ENCODE results near the gene LY6G6F. TPM values are rescaled to one million over a fixed set of nuclear protein-coding genes. Genes with fewer than 3 reads are reported as not detected.
A peak's percentile ranks its signal among the peaks of the same experiment; 100 is the strongest.

The LY6G6F gene
- total and polyA plus RNA-seq, 2 donors (not counting 1 experiment from before 2014, with no cell fraction given): not detected

- Histone ChIP-seq H2AFZ (ENCODE audit: insufficient read depth, low read depth, low read length, poor library complexity, severe bottlenecking) (peak within 1 kb of the TSS; percentile 64), H3K4me1 (ENCODE audit: control insufficient read depth in 2 of 2, insufficient read depth in 2 of 2, low read length in 2 of 2) (peaks cover 31 to 39% of the 10 kb centered on the region in 2 donors), H3K79me2 (ENCODE audit: control insufficient read depth, insufficient read depth, low read length) (peaks cover 5% of the 10 kb centered on the region), H3K4me3 (ENCODE audit: control extremely low read depth in 1 of 5, extremely low read depth in 1 of 5, insufficient read depth in 1 of 5, low read depth in 2 of 5, low read length in 4 of 5) (peak within 1 kb of the TSS in 2 of 5 experiments; percentile 8 to 12), H3K9ac (ENCODE audit: low read length) (no peak within 1 kb of the TSS), H3K27me3 (replicated peaks in 1 of 4; ENCODE audit: control extremely low read depth in 1 of 4, control insufficient read depth in 3 of 4, insufficient read depth in 4 of 4, low read length in 3 of 4) (no peaks in the 10 kb centered on the region), H3K36me3 (replicated peaks in 1 of 2; ENCODE audit: control extremely low read depth in 1 of 2, control insufficient read depth in 1 of 2, extremely low read depth in 1 of 2, insufficient read depth in 2 of 2, low read length in 1 of 2) (peaks cover 0 to 18% of the 10 kb centered on the region in 2 experiments), H3K9me3 (ENCODE audit: control extremely low read depth in 1 of 3, control insufficient read depth in 2 of 3, insufficient read depth in 1 of 3, low read length in 2 of 3) (no peaks in the 10 kb centered on the region), H3K27ac (ENCODE audit: low read length in 2 of 2) (peak within 1 kb of the TSS in 1 of 2 donors; percentile 27), H4K20me1 (ENCODE audit: control insufficient read depth, insufficient read depth, low read length, poor library complexity, severe bottlenecking) (no peaks in the 10 kb centered on the region), H3K4me2 (replicated peaks; ENCODE audit: low read depth, low read length, poor library complexity, severe bottlenecking) (peak within 1 kb of the TSS; percentile 58)
- TF ChIP-seq EZH2 (IDR thresholded peaks at IDR 0.05; ENCODE audit: borderline replicate concordance, insufficient read depth, low read depth, low read length, poor library complexity, severe bottlenecking) (no peak), CTCF (IDR thresholded peaks at IDR 0.05) (no peak)
- Mint-ChIP-seq H3K4me3 (peak within 1 kb of the TSS; percentile 2), H3K4me1 (peaks cover 46% of the 10 kb centered on the region), H3K27ac (peak within 1 kb of the TSS; percentile 53), H3K9me3 (ENCODE audit: insufficient read depth) (no peaks in the 10 kb centered on the region), H3K27me3 (no peaks in the 10 kb centered on the region)
- ChIA-PET CTCF (interaction anchor here (0.9 to 1.1 kb wide), 2 partner anchors 15 to 39 kb away, joined by 3 to 6 read pairs; no protein-coding TSS in a partner anchor), POLR2A (interaction anchor here (0.5 to 1.5 kb wide), 3 partner anchors 29 to 162 kb away, joined by 4 to 8 read pairs (median 8); no protein-coding TSS in a partner anchor)
- intact Hi-C loops (cut with micrococcal nuclease): no loop called here
- no peak for ATAC-seq (ENCODE audit: low read depth)
- WGBS (ENCODE audit: insufficient coverage): 51% methylated on average over 36 of the region's 46 CpGs
- DNase-seq: no peak
Measured at GRCh38 chr6:31723245-31723979, 16.7 kb downstream of the LY6G6F start, which contains the start of gene MPIG6B. MPIG6B (plus strand) TSS chr6:31723373; CDS start chr6:31723384, 11 bp downstream.
